ENCODE measurements around the gene VSIG2.

DNA sequence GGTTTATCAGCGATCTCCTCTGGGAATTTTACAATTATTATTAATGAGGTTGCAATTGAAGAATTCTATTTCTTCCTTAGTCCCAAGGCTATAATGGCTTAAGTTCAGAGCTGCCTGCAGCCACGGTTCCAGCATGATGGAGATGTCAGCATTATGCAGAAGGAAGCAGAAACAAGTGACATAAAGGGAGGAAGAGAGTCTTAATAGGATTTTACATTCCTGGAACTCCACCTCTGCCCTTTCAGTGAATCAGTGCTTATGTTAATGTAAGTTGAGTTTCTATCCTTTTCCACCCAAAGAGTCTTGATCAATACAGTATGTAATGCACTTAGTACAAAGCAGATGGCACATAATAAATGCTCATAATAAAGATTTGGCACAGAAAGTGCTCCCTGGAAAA lies 23.9 kb downstream of the VSIG2 start:
- TF ChIP-seq, protein P1, sequence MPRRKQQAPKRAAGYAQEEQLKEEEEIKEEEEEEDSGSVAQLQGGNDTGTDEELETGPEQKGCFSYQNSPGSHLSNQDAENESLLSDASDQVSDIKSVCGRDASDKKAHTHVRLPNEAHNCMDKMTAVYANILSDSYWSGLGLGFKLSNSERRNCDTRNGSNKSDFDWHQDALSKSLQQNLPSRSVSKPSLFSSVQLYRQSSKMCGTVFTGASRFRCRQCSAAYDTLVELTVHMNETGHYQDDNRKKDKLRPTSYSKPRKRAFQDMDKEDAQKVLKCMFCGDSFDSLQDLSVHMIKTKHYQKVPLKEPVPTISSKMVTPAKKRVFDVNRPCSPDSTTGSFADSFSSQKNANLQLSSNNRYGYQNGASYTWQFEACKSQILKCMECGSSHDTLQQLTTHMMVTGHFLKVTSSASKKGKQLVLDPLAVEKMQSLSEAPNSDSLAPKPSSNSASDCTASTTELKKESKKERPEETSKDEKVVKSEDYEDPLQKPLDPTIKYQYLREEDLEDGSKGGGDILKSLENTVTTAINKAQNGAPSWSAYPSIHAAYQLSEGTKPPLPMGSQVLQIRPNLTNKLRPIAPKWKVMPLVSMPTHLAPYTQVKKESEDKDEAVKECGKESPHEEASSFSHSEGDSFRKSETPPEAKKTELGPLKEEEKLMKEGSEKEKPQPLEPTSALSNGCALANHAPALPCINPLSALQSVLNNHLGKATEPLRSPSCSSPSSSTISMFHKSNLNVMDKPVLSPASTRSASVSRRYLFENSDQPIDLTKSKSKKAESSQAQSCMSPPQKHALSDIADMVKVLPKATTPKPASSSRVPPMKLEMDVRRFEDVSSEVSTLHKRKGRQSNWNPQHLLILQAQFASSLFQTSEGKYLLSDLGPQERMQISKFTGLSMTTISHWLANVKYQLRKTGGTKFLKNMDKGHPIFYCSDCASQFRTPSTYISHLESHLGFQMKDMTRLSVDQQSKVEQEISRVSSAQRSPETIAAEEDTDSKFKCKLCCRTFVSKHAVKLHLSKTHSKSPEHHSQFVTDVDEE (CRISPR knock-in tag; IDR thresholded peaks at IDR 0.05), result no peak
- TF ChIP-seq RARB (CRISPR knock-in tag; IDR thresholded peaks at IDR 0.05) (no peak), ZFP3 (CRISPR knock-in tag; IDR thresholded peaks at IDR 0.05) (no peak), CSDC2 (CRISPR knock-in tag; IDR thresholded peaks at IDR 0.05) (no peak), GLIS3 (CRISPR knock-in tag; IDR thresholded peaks at IDR 0.05) (no peak), SNAI2 (CRISPR knock-in tag; IDR thresholded peaks at IDR 0.05) (no peak), ZNF8 (CRISPR knock-in tag; IDR thresholded peaks at IDR 0.05) (no peak)
- TF ChIP-seq, protein P2, sequence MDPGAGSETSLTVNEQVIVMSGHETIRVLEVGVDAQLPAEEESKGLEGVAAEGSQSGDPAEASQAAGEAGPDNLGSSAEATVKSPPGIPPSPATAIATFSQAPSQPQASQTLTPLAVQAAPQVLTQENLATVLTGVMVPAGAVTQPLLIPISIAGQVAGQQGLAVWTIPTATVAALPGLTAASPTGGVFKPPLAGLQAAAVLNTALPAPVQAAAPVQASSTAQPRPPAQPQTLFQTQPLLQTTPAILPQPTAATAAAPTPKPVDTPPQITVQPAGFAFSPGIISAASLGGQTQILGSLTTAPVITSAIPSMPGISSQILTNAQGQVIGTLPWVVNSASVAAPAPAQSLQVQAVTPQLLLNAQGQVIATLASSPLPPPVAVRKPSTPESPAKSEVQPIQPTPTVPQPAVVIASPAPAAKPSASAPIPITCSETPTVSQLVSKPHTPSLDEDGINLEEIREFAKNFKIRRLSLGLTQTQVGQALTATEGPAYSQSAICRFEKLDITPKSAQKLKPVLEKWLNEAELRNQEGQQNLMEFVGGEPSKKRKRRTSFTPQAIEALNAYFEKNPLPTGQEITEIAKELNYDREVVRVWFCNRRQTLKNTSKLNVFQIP (CRISPR knock-in tag; IDR thresholded peaks at IDR 0.05; ENCODE audit: borderline replicate concordance, low read depth), result no peak
- TF ChIP-seq, protein P3, sequence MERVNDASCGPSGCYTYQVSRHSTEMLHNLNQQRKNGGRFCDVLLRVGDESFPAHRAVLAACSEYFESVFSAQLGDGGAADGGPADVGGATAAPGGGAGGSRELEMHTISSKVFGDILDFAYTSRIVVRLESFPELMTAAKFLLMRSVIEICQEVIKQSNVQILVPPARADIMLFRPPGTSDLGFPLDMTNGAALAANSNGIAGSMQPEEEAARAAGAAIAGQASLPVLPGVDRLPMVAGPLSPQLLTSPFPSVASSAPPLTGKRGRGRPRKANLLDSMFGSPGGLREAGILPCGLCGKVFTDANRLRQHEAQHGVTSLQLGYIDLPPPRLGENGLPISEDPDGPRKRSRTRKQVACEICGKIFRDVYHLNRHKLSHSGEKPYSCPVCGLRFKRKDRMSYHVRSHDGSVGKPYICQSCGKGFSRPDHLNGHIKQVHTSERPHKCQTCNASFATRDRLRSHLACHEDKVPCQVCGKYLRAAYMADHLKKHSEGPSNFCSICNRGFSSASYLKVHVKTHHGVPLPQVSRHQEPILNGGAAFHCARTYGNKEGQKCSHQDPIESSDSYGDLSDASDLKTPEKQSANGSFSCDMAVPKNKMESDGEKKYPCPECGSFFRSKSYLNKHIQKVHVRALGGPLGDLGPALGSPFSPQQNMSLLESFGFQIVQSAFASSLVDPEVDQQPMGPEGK (CRISPR knock-in tag; IDR thresholded peaks at IDR 0.05; ENCODE audit: borderline replicate concordance), result no peak
